HG03442 (cell line): ENCODE results near the gene PRRG2.

Experiments used
- ATAC-seq: cut with Tn5 transposase; IDR thresholded peaks from one replicate; pipeline ENCODE4 v1.9.1; 2021; ENCODE audit warnings: mild to moderate bottlenecking, moderate library complexity; ENCODE audit not compliant: unreplicated experiment

Gene PRRG2

DNA sequence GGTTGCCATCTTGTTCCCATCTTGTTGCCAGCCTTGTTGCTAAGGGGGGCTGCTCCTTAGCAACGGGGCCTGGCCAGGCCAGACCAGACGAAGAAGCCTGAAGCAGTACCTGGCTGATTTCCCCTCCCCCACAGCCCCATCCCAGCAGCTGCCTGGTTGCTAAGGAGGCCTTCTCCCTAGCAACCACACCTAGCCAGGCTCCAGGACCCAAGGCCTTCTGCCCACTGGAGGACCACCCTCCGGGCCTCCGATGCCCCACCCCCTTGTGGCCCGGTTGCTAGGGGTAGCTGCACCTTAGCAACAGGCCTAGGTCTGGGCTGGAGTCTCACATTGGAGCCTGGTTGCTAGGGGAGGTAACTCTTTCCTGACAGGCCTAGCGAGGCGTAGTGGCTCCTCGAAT lies 3.9 kb downstream of the PRRG2 start:
- no peak for ATAC-seq

DNA sequence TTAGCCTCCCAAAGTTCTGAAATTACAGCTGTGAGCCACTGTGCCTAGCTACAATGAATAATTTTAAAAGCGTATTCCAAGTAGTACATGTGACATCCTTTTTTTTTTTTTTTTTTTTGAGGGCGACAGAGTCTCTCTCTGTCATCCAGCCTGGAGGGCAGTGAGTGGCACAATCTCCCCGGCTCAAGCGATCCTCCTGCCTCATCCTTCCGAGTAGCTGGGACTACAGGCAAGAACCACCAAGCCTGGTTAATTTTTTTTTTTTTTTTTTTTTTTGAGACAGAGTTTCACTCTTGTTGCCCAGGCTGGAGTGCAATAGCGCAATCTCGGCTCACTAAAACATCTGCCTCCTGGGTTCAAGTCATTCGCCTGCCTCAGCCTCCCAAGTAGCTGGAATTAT lies 6.1 kb downstream of the PRRG2 start:
- no peak for ATAC-seq

DNA sequence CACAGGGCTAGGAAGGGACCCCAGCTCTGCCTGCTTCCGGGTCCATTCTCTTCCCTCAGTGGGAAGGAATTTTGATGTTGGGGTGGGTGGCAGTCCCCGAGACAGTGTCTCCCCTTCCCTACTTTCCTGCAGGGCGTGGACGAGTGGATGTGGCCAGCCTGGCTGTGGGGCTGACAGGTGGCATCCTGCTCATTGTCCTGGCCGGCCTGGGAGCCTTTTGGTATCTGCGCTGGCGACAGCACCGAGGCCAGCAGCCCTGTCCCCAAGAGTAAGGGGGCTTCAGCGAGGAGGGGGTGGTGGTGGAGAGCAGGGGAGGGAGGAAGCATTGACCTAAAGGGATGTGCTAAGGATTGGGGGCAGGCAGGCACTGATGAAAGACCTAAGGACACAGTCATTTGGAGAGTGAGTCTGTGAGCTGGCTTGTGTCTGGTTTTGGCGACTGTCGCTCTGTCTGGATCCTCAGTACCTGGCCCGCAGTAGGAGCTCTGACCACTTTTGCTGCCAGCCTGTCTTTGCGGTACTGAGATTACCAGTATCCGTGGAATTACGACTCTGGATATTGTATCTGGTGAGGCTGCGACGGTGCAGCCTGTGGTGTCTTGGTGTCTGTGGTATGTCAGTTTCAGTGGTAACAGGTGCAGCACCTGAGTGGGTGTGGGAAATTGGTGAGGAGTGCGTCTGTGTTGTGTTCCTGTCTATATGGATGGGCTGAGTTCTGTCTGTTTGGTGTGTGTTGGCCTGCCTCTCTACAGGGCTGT lies 7.4 kb downstream of the PRRG2 start:
- ATAC-seq, result no peak

DNA sequence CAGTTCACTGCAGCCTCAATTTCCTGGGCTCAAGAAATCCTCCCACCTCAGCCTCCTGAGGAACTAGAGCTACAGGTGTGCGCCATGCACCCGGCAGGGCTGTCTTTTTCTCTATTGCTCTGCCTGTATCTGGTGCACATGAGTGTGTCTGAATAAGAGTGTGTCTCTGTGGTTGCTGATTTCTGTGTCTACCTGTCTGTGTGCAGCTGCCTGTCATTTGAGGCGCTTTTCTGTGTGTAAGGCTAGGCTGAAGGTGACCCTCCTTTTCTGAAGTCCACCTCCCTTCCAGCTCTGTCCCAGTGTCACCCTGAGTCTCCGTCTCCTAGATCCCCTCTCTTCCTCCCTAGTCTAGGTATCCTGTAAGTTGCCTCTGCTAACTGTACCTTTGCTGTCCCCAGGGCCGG lies 8.4 kb downstream of the PRRG2 start:
- ATAC-seq, result no peak

DNA sequence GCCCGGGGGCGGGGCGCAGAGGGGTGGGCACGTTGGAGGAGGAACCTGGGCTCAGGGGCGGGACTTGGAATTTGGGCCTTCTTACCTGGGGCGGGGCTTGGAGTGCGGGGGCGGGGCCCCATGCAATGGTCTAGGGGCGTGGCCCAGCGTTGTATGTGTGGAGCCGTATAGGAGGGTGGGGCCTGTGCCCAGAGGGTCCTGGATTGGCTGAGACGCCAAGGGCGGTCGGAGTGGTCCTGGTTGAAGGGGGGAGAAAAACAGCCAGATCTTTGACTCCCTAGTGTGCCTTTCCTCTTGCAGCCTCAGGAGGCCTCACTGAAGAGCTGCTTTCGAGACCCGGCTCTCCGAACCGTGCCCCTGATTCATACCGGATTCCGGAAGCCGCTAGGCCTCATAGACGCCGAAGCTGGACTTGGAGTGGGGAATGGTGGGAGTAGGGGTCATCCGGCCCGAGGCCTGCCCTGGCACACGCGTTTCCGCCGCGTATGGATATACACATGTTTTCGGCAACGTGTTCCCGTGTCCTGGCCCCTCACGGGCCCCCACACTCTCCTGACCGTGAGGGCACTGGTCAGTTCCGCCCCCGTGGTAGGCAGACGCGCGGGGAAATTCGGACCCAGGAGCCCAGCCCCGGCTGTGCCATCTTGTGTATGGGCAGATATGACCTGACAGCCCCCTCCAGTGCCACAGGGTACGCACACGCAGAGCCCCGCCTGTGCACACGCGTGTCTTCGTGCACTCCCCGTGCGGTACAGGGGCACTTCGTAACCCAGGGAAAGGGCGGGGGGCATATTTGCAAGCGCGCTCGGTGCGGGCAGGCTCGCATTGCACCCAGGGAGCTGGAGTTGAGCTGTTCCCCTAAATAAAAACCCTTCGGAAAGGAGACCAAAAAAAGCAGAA lies 9.2 kb downstream of the PRRG2 start:
- peak; percentile 57 for ATAC-seq

DNA sequence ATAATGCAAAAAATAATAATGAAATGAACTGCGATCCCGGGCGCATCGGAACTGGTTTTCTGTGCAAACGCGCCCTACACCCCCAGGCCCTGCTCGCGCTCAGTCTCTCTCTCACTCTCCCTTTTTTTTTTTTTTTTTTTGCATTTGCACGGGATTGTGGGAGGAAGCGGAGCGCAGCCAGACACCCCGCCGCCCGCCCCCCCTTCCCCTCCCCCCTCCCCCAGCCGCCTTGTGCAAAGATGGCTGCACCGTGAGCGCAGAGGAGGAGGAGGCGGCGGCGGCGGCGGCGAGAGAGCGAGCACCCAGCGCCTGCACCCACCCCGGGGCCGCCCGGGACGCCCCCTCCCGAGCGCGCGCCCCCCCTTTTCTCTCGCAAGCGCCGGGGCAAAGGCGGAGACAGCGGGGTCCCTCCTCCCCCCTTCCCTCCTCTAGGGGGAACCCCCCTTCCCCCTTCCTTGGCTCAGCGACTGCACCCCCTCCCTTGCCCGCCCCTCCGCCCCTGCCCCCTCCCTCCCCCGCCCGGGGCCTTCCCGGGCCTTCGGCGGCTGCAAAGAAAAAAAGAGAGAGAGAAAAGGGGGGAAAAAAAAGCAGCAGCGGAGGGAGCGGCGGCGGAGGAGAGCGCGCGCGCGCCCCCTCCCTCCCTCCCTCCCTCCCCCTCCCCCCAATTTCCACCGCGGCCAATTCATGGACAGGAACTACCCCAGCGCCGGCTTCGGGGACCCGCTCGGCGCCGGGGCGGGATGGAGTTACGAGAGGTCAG lies 10.0 kb downstream of the PRRG2 start, which contains the start of gene PRR12:
Gene PRR12, plus strand, starts transcription at position 212 of the 760 bp plus-strand sequence. Its CDS starts 473 bp downstream, at position 685.
- no peak for ATAC-seq

DNA sequence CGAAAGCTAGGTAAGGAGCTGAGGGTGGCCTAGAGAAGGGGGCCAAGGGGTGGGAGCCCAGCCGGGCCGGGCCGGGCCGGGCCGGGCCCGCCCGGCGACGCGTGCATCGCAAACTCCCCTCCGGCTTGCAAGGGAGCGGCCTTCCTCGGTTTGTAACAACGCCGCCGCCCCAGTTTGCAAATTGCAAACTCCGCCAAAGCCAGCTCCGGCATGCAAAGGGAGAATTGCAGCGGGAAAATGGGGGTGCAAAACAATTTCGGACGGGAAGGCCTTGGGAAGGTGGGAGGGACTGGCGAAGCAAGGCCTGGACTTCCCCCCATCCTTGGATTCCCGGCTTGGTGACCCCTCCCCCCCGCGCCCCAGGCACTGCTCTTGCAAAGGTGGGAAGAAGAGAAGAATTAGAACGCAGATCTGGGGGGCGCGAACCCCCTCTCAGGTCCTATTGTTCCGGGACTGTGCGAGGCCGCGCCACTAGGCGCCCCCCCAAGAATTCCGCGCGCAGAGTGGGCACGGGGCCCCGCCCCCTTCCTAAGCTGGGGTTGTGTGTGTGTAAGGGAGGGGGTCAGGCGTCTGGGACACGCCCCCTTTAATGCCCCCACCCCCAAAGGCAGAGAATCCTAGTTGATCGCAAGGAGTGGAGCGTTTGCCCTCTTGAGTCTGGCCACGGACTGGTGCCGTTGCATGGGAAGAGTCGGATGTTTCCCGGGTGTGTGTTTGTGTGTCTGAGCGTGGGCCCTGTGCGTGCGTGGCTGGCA lies 10.8 kb downstream of the PRRG2 start:
- no peak for ATAC-seq

DNA sequence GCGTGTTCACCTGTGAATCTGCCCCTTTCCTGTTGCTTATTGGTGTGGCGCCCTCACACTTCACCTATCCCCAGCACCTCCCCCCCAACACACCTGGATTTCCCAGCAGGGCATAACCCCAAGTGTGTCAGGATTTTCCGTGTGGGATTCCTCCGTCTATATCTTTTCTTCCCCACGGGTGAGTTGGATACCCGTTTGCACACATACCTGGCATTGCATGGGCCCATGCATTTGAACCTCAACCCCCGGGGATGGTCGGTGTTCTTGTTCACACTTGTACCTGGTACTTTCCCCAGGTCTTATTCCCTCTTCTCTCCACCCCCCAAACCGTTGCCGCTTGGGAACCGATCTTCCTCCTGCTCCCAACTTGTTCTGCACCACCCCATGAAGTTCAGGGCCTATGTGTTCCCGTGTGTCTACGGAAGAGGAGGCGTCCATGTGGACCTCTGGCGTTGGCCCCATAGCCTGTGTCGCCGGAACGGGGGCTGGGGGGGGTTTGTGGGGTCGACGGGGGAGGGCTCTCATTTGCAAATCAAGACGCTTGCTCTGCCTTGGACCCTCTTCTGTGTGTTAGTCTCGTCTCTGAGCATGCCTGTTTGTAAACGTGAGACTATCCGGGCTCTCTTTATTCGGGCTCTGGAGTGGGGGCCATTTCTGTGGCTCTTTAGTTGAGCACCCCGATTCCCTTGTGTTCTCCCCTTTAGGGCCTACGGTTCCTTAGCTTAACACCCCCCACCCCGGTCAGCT lies 11.5 kb downstream of the PRRG2 start:
- no peak for ATAC-seq

DNA sequence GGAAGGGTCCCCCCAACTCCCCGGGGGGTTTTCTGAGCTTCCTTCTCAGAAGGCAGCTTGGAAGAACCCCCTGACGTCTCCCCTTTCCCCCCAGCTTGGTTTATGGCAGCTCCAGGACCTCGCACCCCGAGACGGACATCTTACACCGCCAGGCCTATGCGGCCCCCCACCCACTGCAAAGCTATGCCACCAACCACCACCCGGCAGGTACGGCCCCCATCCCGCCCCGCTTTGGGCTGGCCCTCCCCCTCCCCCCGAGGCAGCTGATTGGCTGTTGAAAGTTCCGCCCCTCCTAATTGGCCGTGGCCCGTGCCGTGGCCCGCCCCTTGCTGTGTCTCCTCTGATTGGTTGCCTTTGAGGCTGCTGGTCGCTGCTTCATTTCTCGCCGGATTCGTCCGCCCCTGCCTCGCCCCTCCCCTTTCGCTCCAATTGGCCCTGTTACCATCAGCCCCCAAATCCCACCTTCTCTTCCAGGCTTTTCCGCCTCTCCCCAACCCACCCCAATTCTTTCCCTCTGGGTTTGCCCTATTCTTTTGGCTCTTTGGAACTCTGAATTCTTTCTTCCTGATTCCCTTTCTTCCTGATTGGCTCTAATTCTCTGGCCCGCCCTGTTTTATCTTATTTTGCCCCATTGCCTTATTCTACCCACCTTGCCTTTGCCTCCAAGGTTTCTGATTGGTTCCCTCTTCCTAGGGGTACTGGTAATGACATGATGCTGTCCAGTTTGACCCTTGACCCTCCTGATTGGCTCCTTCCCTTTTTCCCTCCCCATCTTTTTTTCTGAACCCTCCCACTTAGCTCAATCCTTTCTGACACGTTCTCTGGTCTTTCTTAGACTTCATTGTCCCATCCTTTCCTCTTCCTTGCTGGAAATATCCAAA lies 12.4 kb downstream of the PRRG2 start:
- ATAC-seq, result peak; percentile 39

DNA sequence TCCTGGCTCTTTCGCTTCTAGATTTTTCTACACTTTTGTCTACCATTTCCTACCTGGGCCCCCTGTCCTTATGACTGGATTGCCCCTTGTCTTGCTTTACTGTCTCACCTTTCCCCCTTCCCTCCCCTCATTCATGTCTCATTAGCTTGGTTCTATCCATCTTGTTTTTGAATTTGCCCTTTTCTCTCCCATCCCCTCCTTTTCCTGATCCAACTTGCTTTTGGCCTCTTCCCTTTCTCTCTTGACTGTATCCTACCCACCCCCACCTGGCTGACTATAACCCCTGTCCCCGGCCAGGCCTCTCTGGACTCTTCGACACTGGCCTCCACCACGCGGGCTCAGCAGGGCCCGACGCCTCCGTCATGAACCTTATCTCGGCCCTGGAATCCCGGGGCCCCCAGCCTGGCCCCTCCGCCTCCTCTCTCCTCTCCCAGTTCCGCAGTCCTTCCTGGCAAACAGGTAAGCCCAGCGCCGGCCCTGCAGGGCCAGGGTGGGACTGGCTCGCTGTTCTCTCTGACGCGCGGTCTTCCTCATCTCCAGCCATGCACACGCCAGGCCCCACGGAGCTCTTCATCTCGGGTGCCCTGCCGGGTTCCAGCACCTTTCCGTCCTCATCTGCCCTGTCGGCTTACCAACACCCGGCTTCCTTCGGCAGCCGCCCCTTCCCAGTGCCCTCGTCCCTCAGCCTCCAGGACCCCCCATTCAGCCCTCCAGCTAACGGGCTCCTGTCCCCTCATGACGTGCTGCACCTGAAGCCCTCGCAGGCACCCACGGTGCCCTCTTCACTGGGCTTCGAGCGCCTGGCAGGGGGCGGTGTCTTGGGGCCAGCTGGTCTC lies 13.3 kb downstream of the PRRG2 start:
- no peak for ATAC-seq

DNA sequence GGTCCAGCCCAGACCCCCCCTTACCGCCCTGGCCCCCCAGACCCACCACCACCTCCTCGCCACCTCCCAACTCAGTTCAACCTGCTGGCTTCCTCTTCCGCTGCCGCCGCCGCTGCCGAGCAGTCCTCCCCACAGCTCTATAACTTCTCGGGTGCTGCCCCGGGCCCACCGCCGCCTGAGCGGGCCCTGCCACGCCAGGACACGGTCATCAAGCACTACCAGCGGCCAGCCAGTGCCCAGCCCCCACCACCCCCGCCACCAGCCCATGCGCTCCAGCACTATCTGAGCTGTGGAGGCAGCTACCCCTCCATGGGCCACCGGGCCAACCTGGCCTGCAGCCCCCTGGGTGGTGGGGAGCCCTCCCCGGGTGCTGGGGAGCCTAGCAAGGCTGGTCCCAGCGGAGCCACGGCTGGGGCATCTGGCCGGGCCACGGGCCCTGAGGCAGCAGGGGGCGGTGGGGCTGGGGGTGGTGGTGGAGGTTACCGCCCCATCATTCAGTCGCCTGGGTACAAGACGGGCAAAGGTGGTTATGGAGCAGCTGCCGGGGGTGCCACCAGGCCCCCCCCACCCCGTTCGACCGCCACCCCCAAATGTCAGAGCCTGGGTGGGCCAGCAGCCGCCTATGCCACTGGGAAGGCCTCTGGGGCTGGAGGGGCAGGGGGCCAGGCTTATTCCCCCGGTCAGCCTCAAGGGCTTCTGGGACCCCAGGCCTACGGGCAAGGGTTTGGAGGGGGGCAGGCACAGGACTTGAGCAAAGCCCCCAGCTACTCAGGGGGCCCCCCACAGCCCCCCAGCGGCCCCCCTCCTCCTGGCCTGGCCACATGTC lies 14.1 kb downstream of the PRRG2 start:
- ATAC-seq, result no peak

DNA sequence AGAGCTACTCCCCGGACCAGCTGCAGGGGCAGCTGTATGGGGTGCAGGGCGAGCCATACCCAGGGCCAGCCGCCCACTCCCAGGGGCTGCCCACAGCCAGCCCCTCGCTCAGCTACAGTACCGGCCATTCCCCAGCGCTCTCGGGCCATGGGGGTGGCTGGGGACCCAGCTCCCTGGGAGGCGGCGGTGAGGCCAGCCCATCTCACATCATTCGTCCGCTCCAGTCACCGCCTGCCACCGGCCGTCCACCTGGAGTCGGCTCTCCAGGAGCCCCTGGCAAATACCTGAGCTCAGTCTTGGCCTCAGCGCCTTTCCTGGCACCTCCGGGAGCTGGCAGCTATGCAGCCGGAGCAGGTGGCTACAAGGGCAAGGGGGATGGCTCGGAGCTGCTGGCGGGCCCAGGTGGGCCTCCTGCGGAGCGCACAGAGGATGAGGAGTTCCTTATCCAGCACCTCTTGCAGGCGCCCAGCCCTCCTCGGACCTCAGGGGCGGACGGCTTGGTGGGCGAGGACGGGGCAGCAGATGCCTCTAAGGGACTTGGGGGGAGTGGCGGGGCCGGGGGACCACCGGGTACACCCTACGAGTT lies 14.8 kb downstream of the PRRG2 start:
- no peak for ATAC-seq

DNA sequence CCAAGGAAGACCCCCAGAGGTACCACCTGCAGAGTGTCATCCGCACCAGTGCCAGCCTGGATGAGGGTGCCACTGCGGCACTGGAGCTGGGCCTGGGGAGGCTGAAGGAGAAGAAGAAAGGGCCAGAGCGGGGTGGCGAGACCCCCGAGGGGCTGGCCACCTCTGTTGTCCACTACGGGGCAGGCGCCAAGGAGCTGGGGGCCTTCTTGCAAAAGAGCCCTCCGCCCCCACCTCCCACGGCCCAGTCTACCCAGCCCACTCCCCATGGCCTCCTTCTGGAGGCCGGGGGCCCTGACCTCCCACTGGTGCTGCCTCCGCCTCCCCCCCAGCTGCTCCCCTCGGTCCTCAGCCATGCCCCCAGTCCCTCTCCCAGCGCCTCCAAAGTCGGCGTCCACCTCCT lies 15.3 kb downstream of the PRRG2 start:
- ATAC-seq, result no peak

DNA sequence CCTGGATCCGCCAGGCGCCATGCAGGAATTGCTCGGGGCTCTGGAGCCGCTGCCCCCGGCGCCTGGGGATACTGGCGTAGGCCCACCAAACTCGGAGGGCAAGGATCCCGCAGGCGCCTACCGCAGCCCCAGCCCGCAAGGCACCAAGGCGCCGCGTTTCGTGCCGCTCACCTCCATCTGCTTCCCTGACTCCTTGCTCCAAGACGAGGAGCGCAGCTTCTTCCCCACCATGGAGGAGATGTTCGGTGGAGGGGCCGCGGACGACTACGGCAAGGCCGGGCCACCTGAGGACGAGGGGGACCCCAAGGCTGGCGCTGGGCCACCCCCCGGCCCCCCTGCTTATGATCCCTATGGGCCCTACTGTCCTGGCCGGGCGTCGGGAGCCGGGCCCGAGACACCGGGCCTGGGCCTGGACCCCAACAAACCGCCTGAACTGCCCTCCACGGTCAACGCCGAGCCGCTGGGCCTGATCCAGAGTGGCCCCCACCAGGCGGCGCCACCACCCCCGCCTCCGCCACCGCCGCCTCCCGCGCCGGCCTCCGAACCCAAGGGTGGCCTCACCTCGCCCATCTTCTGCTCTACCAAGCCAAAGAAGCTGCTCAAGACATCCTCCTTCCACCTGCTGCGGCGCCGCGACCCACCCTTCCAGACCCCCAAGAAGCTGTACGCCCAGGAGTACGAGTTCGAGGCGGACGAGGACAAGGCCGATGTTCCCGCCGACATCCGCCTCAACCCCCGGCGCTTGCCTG lies 16.0 kb downstream of the PRRG2 start:
- no peak for ATAC-seq

DNA sequence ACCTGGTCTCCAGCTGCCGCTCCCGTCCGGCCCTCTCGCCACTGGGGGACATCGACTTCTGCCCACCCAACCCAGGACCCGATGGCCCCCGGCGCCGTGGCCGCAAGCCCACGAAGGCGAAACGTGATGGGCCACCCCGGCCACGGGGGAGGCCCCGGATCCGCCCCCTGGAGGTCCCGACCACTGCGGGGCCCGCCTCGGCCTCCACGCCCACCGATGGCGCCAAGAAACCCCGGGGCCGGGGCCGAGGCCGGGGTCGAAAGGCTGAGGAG lies 16.5 kb downstream of the PRRG2 start:
- ATAC-seq, result no peak
